Measurements from ENCODE around the gene GLTPD2.
"Not testable (repeated sequence)": the region's sequence is repeated elsewhere in the genome, so short reads cannot be mapped to it uniquely, and the experiment has no call there.

GLTPD2 gene

DNA sequence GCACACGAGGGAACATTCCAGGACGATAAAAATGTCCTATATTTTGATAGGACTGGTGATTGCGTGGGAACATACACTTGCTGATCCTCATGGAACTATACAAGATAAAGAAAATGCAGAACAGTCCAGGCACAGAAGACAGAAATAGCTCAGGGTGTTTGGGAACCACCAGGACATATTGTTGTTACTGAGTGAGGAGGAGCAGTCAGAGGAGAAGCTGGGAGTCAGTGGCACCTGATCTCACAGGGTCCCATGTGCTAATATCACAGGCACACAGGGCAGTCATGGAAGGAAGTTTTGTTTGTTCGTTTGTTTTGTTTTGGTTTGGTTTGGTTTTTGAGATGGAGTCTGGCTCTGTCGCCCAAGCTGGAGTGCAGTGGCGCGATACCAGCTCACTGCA is 23.9 kb downstream of the GLTPD2 start:
- no peak for TF ChIP-seq CTCF (IDR thresholded peaks at IDR 0.05; ENCODE audit: low read length, missing control alignments)
- DNase-seq (ENCODE audit: low read depth) = no peak
- H3K4me3 ChIP-seq (replicated peaks; ENCODE audit: low read depth, low read length) = no peak overlapping the region

DNA sequence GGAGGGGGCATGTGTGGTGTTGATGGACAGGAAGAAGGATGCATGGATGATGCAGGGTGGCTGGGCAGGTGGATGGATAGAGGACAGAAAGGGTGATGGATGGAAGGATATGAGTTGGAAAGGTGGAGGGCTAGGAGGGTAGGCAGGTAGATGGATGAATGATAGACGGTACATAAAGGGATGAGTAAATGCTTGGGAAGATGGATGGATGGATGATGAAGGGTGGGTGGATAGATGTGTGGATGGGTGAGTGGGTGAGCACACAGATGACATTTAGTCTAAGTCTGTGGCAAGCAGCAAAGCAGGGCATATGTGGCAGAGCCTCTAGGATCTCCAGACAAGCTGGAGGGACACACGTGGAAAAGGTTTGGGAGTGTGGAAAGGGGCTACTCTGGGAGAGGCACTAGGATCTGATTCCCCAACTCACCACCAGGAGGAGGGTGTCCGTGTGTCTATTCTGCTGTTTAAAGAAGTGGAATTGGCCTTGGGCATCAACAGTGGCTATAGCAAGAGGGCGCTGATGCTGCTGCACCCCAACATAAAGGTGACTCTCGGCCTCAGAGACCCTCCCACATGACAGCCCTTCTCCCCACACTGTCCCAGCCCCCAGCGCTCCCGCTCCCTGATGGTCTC is 26.4 kb downstream of the GLTPD2 start:
- DNase-seq (ENCODE audit: low read depth) = no peak
- TF ChIP-seq CTCF (IDR thresholded peaks at IDR 0.05; ENCODE audit: low read length, missing control alignments) = peak; percentile 22
- H3K4me3 ChIP-seq (replicated peaks; ENCODE audit: low read depth, low read length) = no peak overlapping the region

- TF ChIP-seq CTCF (IDR thresholded peaks at IDR 0.05; ENCODE audit: low read length, missing control alignments) = no peak
- no peak for DNase-seq (ENCODE audit: low read depth)
- no peak overlapping the region for H3K4me3 ChIP-seq (replicated peaks; ENCODE audit: low read depth, low read length)
Measured at GRCh38 chr17:4816826-4817225, 28.1 kb downstream of the GLTPD2 start.

DNA sequence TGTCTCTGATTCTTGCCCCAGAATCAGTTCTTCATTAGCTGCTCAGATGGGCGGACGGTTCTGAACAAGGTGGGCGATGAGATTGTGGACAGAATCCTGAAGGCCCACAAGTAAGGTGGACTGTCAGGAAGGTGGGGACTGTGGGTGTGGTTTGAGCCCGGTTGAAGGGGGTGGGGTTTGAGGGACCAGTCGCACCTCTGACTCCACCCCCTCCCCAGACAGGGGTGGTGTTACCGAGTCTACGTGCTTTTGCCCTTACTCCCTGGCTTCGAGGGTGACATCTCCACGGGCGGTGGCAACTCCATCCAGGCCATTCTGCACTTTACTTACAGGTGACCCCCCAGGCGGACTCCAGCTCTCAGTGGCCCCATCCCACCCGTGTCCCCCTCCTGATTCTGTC is 29.5 kb downstream of the GLTPD2 start:
- no peak for DNase-seq (ENCODE audit: low read depth)
- TF ChIP-seq CTCF (IDR thresholded peaks at IDR 0.05; ENCODE audit: low read length, missing control alignments) = no peak
- H3K4me3 ChIP-seq (replicated peaks; ENCODE audit: low read depth, low read length) = no peak overlapping the region

DNA sequence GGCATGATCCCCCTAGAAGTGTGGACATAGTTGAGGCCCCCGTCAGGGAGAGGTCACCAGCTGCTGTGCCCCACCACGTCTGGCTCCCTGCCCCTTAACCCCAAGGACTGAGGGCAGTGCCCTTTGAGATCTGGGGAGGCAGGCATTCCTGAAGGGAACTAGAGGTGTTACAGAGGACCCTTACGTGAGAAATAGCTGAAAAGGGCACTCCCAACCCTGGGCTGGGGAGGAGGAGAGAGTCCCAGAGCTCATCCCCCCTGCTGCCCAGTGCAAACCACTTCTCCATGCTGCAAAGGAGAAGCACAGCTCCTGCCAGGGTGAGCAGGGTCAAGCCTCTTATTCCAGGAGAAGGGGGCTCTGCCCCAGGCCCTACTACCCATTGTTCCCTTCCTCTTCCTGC is 34.1 kb downstream of the GLTPD2 start:
- TF ChIP-seq CTCF (IDR thresholded peaks at IDR 0.05; ENCODE audit: low read length, missing control alignments) = no peak
- DNase-seq (ENCODE audit: low read depth) = no peak
- no peak overlapping the region for H3K4me3 ChIP-seq (replicated peaks; ENCODE audit: low read depth, low read length)

DNA sequence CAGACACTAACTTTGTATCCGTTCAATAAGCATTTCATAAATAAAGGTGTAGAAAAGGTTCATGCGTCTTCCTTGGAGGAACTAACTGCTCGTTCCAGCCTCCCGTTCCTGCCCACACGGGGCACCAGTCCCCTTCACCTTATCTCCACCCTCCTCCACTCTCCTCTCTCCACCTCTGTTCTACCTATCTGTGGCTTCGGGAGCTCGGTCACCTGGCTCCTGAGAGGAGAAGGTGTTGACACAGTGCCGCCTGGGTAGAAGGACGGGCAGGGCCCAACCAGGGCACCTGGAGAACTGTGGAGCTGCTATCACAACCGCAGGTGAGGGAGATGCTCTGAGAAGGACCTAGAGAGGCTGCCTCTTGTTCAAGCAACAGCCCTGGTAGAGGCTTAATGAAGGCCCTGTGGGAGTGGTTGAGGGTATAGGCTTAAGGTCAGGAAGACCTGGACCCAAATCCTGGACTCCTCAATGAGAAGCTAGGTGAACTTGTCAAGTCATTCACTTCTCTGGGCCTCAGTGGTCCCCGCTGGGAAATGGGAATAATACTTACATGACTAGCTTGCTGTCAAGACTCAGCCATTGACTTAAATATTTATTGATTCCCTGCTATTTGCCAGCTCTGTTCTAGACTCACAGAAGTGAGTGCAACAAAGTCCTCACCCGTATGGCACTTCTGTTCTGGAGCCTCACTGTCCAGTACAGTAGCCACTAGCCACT is 34.8 kb downstream of the GLTPD2 start:
- no peak for TF ChIP-seq CTCF (IDR thresholded peaks at IDR 0.05; ENCODE audit: low read length, missing control alignments)
- no peak overlapping the region for H3K4me3 ChIP-seq (replicated peaks; ENCODE audit: low read depth, low read length)
- no peak for DNase-seq (ENCODE audit: low read depth)

- H3K4me3 ChIP-seq (replicated peaks; ENCODE audit: low read depth, low read length) = no peak overlapping the region
- TF ChIP-seq CTCF (IDR thresholded peaks at IDR 0.05; ENCODE audit: low read length, missing control alignments) = no peak
- no peak for DNase-seq (ENCODE audit: low read depth)
Measured at GRCh38 chr17:4827399-4827798, 38.6 kb downstream of the GLTPD2 start.

DNA sequence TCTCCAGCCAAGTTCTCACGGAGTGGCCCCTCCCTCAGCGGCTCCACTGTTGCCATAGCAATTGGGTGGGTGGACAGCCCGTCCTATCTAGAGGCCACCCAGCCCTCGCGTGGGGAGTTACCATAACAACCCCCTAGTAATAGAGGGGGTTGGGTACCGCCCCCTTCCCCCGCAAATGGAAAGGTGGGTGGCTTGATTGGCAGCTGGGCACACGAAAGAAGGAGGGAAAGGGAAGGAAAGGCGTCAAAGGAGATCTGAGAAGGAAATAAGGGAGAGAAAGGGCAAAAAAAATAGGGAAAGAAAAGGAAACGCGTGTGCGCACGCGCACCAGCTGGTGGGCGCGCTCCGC is 44.0 kb downstream of the GLTPD2 start:
- H3K4me3 ChIP-seq (replicated peaks; ENCODE audit: low read depth, low read length) = peak overlapping the region; percentile 85
- DNase-seq (ENCODE audit: low read depth) = not testable (repeated sequence)

All from fibroblast of pulmonary artery (primary cell).